ENCODE results near the gene CDK2.
"Not testable (repeated sequence)": the region's sequence is repeated elsewhere in the genome, so short reads cannot be mapped to it uniquely, and the experiment has no call there.

CDK2 gene

DNA sequence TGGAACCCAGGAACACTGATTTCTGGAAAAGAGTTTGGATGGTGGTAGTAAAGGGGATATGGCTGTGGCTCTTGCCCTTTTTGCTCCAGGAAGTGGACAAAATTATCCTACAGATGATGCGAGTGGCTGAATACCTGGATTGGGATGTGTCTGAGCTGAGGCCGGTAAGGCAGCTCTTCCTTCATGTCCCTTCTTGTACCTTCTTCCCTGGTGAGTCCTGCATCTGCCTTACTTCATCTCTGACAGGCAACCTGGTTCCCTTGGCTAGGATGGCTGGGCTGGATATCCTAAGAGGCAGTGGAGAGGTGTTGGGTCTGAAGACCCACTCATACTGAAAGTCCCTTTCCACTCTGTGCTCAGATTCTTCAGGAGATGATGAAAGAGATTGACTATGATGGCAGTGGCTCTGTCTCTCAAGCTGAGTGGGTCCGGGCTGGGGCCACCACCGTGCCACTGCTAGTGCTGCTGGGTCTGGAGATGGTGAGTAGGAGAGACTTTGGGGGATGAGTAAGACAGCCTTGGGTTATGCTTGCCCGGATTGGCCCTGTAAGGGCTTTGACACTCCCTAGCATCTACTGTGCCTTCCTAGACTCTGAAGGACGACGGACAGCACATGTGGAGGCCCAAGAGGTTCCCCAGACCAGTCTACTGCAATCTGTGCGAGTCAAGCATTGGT, 27.7 kb upstream of the CDK2 start:
- DNase-seq (ENCODE audit: low read depth) = no peak

DNA sequence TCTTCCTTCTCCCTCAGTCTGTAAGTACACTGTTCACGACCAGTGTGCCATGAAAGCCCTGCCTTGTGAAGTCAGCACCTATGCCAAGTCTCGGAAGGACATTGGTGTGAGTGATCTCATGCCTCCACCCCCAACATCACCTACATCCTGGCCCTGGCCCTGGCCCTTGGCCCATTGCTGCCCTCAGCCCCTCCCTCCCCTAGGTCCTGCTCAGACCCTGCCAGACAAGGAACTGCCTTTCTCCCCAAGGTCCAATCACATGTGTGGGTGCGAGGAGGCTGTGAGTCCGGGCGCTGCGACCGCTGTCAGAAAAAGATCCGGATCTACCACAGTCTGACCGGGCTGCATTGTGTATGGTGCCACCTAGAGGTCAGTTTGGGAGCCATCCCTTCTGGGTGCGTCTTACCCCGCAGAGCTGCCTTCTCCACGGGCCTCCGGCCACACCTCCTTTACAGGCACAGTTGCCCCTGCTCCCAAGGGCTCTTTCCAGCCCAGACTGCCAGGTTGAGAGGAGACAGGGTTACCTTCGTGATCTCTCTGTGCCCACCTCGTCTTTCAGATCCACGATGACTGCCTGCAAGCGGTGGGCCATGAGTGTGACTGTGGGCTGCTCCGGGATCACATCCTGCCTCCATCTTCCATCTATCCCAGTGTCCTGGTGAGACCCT, 26.4 kb upstream of the CDK2 start:
- peak; percentile 69 for DNase-seq (ENCODE audit: low read depth)

DNA sequence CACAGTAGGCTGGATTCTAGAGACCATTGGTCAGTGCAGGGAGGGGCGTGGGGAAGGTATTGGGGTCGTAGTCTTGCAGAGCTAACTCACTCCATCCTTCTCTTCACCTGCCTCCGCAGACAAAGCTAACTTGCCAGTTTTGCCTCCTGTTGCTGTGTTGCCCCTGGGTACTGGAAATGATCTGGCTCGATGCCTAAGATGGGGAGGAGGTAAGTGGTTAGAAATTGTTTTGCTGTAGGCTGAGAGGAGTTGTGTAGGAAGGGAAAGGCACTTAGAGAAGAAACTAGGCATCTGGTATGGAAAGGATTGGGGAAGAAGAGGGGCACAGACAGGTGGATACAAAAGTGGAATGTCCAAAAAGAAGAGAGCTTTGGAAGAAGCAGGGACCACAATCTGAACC, 24.6 kb upstream of the CDK2 start:
- no peak for DNase-seq (ENCODE audit: low read depth)

DNA sequence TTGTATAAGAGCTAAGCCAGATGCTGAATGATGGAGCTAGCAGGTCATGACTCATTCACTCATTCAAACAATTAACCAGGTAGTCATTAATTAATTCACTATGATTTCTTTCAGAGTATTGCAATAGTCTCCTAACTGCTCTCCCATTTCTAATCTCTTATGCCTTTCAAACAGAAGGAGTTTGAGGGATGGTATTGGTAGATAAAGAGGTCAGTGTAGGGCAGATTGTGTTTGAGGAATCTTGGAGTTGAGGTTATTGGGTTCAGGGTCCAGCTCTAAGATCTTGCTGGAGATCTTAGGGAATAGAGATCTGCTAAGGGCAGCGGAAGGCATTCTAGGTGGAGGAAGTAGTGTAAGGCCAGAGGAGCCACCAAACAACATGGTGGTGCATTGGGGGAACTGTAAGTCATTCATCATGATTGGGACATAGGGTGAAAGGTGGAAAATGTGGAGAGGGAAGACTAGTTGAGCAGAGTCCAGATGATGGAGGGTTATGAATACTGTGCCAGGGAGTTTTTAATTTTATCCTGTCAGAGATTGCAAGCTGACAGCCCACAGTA, 24.0 kb upstream of the CDK2 start:
- DNase-seq (ENCODE audit: low read depth) = no peak

DNA sequence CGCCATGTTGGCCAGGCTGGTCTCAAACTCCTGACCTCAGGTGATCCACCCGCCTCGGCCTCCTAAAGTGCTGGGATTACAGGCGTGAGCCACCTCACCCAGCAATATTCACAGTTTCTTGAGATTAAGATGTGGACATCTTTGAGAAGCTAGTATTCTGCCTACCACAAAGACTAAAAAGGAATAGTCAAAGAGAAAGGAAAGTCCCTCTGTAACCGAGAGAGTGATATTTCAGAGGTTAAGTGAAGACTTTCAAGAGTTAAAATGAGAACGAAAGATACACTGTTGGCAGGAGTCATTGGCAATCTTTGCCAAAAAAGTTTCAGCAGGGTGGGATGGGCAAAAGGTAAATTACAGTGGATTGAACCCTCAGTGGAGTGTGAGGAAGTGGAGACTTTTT, 20.1 kb upstream of the CDK2 start:
- no peak for DNase-seq (ENCODE audit: low read depth)

DNA sequence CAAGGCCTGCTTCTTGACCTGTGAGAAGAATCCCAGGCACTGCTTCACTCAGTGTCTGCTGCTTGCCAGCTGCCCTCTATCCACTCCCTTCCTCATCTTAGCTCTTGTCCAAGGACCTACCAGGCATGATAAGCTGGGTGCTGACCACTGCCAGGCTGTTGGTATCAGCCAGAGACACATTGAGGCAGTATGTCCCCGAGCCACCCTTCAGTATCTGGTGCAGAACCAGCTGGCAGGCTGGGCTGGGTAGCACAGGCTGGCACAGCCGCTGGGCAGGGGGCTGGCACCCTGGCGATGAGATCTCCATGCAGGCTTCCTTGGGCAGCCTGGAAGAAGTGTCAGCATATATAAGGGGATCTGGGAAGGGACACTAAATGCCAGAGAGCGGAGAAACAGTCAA, 11.3 kb upstream of the CDK2 start:
- DNase-seq (ENCODE audit: low read depth) = no peak

DNA sequence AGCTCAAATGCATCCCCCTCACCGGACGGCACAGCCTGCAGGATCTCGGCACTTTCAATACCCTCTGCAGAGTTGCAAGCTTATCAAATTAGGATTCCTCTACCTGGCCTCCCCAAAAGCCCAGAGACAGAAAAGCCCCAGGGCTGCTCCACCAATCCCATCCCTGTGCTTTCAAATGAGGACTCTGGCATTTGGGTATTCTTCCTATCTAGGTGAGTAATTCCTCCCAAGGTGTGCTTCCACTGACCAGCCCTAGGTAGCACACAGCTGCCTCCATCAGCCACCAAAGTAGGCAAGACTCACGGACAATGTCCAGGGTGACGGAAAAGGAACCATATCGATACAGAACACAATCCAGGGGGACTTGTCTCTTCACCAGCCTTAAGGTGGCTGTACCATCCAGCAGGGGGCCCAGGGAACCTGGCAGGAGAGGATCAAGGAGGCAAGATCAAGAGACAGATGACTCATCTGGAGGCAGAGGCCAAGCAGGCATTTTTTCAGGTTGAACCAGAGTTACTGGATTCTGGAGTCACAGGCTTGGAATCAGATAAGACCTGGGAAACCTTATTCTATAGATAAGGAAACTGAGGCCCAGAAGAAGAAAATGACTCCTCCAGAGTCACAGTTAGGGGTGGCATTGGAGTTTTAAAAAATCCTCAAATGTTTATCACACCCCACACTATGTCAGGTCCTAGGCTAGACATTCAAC, 10.7 kb upstream of the CDK2 start:
- no peak for DNase-seq (ENCODE audit: low read depth)

DNA sequence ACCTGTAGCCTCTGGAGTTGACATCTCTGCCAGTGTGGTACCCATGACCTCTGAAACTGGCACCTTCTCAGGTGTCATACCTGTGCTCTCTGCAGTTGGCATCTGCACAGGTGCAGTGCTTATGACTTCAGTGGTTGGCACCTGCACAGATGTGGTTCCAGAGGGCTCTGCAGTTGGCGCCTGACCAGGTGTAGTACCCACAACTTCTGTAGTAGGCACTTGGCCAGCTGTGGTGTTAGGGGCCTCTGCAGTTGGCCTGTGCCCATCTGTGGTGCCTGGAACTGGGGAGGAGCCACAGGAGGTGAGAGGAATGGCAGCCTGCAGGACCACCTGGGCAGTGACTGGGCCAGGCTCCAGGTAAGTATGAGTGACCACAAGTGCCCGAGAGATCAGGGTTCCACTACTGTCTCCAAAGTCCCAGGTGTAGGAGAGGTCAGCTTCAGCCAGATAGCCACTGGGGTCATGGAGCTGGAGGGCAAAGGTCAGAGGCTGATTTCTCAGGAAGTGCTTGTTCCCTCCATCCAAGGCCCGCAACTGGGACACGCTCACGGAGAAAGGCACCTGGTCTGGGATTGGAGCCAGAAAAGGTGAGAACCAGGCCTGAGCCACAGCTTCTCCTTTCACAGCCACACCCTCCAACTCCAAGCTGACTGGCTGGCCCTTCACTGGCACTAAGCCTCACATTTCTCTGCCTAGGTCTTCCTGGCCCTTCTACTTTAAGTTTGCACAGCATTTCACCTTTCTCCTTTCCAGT, 9.3 kb upstream of the CDK2 start:
- no peak for DNase-seq (ENCODE audit: low read depth)

DNA sequence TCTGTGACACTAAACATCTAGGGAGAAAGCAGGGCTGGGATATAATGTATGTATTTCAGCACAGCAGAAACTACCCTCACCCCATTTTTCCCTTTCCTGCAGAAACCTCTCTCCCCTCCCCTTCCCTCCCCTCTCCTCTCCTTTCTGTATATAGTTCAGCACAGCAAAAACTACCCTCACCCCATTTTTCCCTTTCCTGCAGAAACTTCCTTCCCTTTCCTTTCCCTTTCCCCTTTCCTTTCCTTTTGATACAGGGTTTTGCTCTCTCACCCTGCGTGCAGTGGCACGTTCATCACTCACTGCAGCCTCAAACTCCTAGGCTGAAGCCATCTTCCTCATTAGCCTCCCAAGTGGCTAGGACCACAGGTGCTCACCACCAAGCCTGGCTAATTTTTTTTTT, 2.9 kb upstream of the CDK2 start:
- DNase-seq (ENCODE audit: low read depth) = no peak

DNA sequence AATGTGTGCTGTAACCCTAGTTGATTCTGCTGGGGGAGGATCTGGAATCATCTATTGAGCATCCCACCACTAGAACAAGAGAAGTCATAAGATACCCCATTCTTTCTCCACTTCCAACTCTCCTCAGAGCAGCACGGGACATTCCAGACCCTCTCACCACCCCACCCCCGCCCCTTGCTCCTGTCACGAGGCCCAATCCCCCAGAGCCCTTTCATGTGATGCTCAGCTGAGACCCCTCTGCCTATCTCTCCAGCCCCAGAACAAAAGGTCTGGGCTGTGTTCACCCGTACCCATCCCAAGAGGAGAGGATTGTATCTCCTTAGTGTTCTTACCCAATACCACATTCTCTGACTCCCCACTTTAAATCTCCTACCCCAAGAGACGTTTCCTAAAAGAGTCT, 1.4 kb upstream of the CDK2 start:
- DNase-seq (ENCODE audit: low read depth) = no peak

DNA sequence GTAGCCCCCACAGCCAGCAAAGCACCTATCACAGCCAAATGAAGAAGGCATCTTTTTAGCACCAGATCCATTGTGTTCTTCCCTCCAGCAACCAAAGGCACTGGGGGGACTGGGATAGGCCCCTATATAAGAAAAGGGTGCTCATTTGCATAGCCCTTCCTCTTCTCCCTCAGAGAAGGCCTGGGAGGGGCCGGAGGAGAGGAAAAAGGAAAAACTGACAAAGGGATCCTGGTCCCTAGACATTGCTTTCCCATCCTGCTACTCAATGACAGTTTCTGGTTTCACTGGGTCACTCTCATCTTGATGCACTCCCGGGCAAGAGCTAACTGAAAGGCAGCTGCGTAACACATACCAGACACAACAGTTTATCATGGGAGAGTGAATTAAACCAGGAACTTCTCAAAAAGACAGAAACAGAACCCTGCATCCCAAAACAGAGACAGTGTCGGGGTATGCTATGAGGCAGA, 656 bp upstream of the CDK2 start, which contains the start of gene PMEL:
TSS of gene PMEL (minus strand) at position 102 of the 467 bp plus-strand sequence. CDS start at position 71, 31 bp downstream.
- no peak for DNase-seq (ENCODE audit: low read depth)

DNA sequence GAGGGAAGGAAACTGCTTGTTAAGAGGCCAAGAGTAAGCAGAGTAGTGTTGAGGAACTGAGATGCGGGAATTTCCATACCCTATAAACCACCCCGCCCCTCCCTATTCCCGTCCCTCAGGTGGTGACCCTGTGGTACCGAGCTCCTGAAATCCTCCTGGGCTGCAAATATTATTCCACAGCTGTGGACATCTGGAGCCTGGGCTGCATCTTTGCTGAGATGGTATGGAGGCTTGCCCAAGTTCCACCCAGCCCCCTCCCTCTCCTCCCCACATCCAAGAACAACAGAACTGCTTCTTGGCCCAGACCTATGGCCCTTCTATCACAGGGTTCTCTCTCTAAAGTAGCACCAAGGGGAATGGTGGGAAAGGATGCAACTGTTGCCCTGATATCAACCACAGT, 2.7 kb downstream of the CDK2 start:
- no peak for DNase-seq (ENCODE audit: low read depth)

DNA sequence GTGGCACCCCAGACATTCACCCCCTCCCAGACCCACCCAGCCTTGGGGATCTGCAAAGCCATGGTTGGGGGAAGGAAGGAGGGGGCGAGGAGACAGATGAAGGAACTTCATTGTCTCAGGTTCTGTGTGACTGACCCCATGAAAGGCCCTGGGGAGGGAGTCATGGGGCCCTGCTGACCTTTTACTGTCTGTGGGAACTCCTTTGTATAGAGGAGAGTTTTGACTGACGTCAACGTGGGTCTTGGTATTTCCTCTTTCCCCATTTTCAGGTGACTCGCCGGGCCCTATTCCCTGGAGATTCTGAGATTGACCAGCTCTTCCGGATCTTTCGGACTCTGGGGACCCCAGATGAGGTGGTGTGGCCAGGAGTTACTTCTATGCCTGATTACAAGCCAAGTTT, 4.1 kb downstream of the CDK2 start:
- DNase-seq (ENCODE audit: low read depth) = no peak

DNA sequence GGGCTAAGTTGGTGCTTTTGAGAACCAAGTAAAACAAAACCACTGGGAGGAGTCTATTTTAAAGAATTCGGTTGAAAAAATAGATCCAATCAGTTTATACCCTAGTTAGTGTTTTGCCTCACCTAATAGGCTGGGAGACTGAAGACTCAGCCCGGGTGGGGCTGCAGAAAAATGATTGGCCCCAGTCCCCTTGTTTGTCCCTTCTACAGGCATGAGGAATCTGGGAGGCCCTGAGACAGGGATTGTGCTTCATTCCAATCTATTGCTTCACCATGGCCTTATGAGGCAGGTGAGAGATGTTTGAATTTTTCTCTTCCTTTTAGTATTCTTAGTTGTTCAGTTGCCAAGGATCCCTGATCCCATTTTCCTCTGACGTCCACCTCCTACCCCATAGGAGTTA, 5.4 kb downstream of the CDK2 start:
- peak; percentile 26 for DNase-seq (ENCODE audit: low read depth)

DNA sequence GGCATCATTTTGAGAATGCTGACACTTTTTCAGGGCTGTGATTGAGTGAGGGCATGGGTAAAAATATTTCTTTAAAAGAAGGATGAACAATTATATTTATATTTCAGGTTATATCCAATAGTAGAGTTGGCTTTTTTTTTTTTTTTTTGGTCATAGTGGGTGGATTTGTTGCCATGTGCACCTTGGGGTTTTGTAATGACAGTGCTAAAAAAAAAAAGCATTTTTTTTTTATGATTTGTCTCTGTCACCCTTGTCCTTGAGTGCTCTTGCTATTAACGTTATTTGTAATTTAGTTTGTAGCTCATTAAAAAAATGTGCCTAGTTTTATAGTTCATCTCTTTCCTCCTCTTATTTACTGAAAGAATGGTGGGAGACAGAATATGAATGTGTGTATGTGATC, 5.8 kb downstream of the CDK2 start:
- DNase-seq (ENCODE audit: low read depth) = no peak

DNA sequence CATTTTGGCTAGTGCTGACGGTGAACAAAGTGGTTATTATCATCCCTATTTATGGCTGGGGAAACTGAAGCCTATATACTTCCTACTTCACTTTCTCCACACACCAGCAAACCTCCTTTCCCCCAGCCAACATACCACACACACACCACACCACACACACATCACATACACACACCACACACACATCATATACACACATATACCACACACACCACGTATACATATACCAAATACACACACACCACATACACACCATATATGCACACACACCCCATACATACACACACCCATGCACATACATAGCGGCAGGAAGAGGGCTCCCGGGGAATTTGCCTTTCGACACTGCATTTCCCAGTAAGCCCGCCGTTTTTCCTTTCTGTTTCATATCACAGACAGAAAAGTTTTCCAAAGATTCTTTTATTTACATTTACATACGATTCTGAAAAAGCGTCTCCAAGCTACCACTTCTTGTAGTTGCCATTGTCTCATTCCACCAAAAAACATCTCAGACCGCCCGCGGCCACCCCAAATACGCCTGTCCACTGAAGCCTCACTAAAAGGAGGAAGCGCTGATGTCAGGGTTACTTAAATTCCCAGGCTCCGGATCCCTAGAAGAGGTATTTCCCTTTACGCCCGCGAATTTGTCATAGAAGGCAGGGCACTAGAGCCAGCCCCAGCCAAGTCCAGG, 6.4 kb downstream of the CDK2 start:
- DNase-seq (ENCODE audit: low read depth) = no peak

DNA sequence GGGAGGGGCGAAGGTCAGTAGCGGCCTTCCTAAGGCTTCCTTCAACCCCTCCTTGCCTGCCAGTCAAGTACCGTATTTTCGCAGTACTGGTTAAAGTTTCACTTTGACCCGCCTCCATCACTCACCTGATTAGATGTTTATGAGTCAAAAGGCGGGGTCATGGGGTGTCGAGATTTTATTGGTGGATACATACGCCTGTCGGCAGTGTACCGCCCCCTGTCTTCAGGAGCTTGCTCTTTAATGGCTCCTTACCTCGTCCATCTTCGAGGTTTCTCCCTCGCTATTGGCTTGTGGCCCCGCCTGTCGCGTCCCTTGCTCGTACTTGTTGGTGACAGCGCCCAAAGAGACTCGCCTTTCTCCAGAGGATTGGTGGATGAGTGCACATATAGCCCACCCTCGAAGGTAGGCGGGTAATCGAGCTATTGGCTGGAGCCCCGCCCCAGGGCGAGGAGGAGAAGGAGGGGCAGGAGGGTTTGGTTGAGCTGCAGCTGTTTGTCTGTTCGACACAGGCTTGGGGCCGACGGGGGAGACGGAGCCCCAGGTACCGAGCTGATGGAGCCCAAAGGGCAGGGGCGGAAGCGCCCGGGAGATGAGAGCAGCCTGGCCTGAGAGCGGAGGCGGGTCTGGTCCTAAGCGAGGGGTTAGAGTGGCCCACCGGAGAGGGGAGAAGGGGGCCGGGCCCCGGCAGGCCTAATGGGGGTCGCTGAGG, 7.1 kb downstream of the CDK2 start, which contains the start of gene RAB5B:
TSS of gene RAB5B (plus strand) at position 480 of the 709 bp plus-strand sequence. CDS start 12,883 bp downstream, outside the sequence.
- DNase-seq (ENCODE audit: low read depth) = peak; percentile 100

DNA sequence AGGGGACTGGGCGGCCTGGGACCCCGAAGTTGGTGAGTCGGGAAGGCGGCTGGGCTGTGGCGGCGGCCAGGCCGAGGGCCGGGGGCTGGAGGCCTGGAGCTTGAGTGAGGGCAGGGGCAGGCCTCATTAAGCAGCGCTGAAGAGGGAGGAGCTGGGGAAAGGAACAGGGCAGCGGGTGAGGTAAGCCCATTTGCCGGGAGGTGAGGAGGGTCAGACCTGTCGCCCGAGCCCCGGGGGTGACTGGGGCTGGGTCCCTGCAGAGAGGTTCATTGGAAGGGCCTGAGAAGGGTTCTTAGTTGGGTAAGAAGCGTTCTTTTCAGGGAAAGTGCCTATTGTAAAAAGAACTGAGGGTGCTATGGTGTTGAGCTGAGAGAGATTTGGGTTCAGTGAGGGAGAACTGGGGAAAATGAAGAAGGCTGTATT, 7.7 kb downstream of the CDK2 start:
- DNase-seq (ENCODE audit: low read depth) = no peak

DNA sequence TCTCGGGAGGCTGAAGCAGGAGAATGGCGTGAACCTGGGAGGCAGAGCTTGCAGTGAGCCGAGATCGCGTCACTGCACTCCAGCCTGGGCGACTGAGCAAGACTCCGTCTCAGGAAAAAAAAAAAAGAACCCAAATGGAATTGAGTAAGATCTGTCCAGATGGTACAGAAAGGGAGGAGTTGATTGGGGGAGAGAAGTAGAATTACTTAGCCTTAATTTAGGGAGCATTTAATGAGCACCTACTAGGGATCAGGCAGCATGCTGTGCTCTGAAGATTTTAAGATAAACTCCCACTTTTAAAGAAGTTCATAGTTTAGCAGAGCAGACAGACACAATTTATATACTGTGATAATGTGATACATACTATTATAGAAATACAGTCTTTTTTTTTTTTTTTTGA, 11.8 kb downstream of the CDK2 start:
- no peak for DNase-seq (ENCODE audit: low read depth)

DNA sequence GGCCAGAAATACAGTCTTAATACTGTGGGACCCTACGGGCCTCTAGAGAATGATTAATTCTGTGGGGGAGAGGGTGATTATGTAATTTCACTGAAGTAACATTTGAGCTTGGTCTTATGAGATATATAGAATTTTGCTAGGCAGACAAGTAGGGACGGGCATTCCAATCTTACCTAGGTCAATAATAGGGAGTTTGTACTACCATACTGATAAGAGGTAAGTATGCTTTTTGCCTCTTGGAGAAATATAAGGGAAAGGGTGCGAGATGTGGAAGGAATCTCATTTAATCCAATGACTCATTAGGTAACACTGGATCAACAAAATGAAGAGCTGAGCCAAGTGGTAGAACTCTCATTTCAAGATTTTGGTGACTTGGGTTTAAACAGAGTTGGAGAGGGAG, 12.4 kb downstream of the CDK2 start:
- no peak for DNase-seq (ENCODE audit: low read depth)

DNA sequence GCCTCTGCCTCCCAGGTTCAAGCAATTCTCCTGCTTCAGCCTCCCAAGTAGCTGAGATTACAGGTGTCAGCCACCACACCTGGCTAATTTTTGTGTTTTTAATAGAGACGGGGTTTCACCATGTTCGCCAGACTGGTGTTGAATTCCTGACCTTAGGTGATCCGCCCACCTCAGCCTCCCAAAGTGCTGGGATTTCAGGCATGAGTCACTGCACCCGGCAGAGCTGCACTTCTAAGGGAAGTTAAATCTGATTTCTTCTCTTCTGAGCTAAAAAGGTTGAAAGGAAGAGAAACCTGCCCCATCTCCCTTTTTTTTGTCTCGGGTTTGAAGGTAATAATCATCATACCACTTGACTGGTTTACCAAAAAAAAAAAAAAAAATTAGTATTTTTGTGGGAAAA, 15.3 kb downstream of the CDK2 start:
- DNase-seq (ENCODE audit: low read depth) = not testable (repeated sequence)
